HEK293T (cell line): ENCODE measurements around the gene CHPF2.

Experiments
- CTCF ChIA-PET: fragments of 350-600 bp; formaldehyde crosslinking; extraction: SDS; loops from one replicate; lab custom pipeline; 2021; ENCODE audit warnings: antibody characterized with exemption, inconsistent platforms; lab: Yijun Ruan, JAX
- POLR2A ChIA-PET: fragments of 350-600 bp; formaldehyde crosslinking; extraction: SDS; loops from one replicate; lab custom pipeline; 2020; ENCODE audit warnings: antibody characterized with exemption, inconsistent platforms; lab: Yijun Ruan, JAX
- DNase-seq: peaks from one replicate; pipeline ENCODE4 v3.0.0; 2012; ENCODE audit warnings: mixed read lengths; ENCODE audit errors: extremely low spot score
- ARNT ChIP-seq: fragments of 450-650 bp; IDR thresholded peaks from 2 replicates; pipeline ENCODE4 v1.6.1; 2017; ENCODE audit warnings: mild to moderate bottlenecking
- BHLHE40 ChIP-seq: fragments of 450-650 bp; IDR thresholded peaks from 2 replicates; pipeline ENCODE4 v1.6.1; 2016; ENCODE audit warnings: mild to moderate bottlenecking, moderate library complexity, borderline replicate concordance
- CTBP1 ChIP-seq: fragments of 450-650 bp; IDR thresholded peaks from 2 replicates; pipeline ENCODE4 v1.6.1; 2016; ENCODE audit warnings: borderline replicate concordance
- ELF4 ChIP-seq: fragments of 450-650 bp; IDR thresholded peaks from 2 replicates; pipeline ENCODE4 v1.6.1; 2017; ENCODE audit warnings: antibody characterized with exemption
- FOXA1 ChIP-seq: fragments of 450-650 bp; IDR thresholded peaks from 2 replicates; pipeline ENCODE4 v1.6.1; 2016; ENCODE audit warnings: mild to moderate bottlenecking
- FOXK2 ChIP-seq: fragments of 450-650 bp; IDR thresholded peaks from 2 replicates; pipeline ENCODE4 v1.6.1; 2016; ENCODE audit warnings: mild to moderate bottlenecking
- FOXM1 ChIP-seq: fragments of 450-650 bp; IDR thresholded peaks from 2 replicates; pipeline ENCODE4 v1.6.1; 2017; ENCODE audit warnings: mild to moderate bottlenecking, borderline replicate concordance
- HDGF ChIP-seq: fragments of 450-650 bp; IDR thresholded peaks from 2 replicates; pipeline ENCODE4 v1.6.1; 2017; ENCODE audit warnings: antibody characterized with exemption, borderline replicate concordance
- L3MBTL2 ChIP-seq: fragments of 450-650 bp; conservative IDR thresholded peaks from 2 replicates; pipeline ENCODE4 v1.6.1; 2016; ENCODE audit warnings: mild to moderate bottlenecking
- LEF1 ChIP-seq: fragments of 450-650 bp; IDR thresholded peaks from 2 replicates; pipeline ENCODE4 v1.6.1; 2017; ENCODE audit warnings: mild to moderate bottlenecking, borderline replicate concordance
- NFRKB ChIP-seq: fragments of 450-650 bp; IDR thresholded peaks from 2 replicates; pipeline ENCODE4 v1.6.1; 2016; ENCODE audit warnings: mild to moderate bottlenecking, moderate library complexity
- PKNOX1 ChIP-seq: fragments of 450-650 bp; IDR thresholded peaks from 2 replicates; pipeline ENCODE4 v1.6.1; 2016
- SP1 ChIP-seq: fragments of 450-650 bp; IDR thresholded peaks from 2 replicates; pipeline ENCODE4 v1.6.1; 2017
- SUZ12 ChIP-seq: fragments of 450-650 bp; IDR thresholded peaks from 2 replicates; pipeline ENCODE4 v1.6.1; 2016; ENCODE audit warnings: mild to moderate bottlenecking
- TARDBP ChIP-seq: fragments of 450-650 bp; IDR thresholded peaks from 2 replicates; pipeline ENCODE4 v1.6.1; 2016
- ZNF384 ChIP-seq: fragments of 450-650 bp; IDR thresholded peaks from 2 replicates; pipeline ENCODE4 v1.6.1; 2016

The CHPF2 gene

GRCh38 chr7:151205730-151206129, 26.6 kb upstream of the CHPF2 start:
- ChIA-PET POLR2A (interaction anchor here (2.0 to 3.1 kb wide), 2 partner anchors 21 to 27 kb away, joined by 6 to 16 read pairs; partner anchors contain the start of genes ABCF2 and CHPF2), CTCF (no interaction called here)
- no peak for DNase-seq
- no peak for TF ChIP-seq CTBP1
- no peak for TF ChIP-seq HDGF
- no peak for TF ChIP-seq SUZ12
- no peak for TF ChIP-seq NFRKB
- no peak for TF ChIP-seq LEF1
- no peak for TF ChIP-seq PKNOX1
- no peak for TF ChIP-seq FOXM1
- no peak for TF ChIP-seq BHLHE40
- no peak for TF ChIP-seq ZNF384
- TF ChIP-seq FOXK2, result no peak
- TF ChIP-seq TARDBP, result no peak
- no peak for TF ChIP-seq ARNT
- no peak for TF ChIP-seq SP1
- TF ChIP-seq ELF4, result no peak
- no peak for TF ChIP-seq L3MBTL2
- TF ChIP-seq FOXA1, result no peak

DNA sequence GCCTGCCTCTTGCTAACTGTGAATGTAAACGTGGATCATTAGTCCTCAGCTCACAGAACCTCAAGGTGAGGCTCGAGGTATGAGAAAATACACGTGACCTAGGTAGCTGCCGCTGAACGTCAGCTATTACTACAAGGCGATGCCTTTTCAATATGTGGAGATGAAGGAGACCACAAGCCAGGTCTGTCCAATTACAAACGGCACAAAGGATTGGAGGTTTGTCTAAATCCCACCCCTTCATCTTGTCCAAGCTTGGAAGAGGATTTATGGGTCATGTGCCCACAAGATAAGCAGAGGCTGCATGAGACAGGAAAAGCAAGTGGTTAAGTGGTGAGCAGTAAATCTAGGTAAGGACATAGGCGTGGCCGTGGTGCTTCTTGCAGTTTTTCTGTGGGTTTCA, 25.4 kb upstream of the CHPF2 start:
- ChIA-PET CTCF (interaction anchor here (0.9 kb wide), 1 partner anchor 70 kb away, joined by 3 read pairs; no protein-coding TSS in a partner anchor), POLR2A (interaction anchor here (1.6 to 3.1 kb wide), 3 partner anchors 12 to 26 kb away, joined by 4 to 16 read pairs (median 6); partner anchors contain the start of genes ABCF2 and CHPF2)
- no peak for DNase-seq
- TF ChIP-seq SP1 (no peak), ARNT (no peak), ZNF384 (no peak), CTBP1 (no peak), L3MBTL2 (no peak), FOXK2 (no peak), ELF4 (no peak), PKNOX1 (no peak; the same call in 1 of the 2 replicates), SUZ12 (no peak), FOXA1 (no peak), TARDBP (no peak), FOXM1 (no peak), NFRKB (no peak)

- POLR2A ChIA-PET, result interaction anchor here (1.6 to 3.1 kb wide), 3 partner anchors 12 to 25 kb away, joined by 4 to 16 read pairs (median 6); partner anchors contain the start of genes ABCF2 and CHPF2
- TF ChIP-seq FOXA1 (no peak), NFRKB (no peak), SP1 (no peak), PKNOX1 (no peak)
- CTCF ChIA-PET, result interaction anchor here (0.9 kb wide), 1 partner anchor 70 kb away, joined by 3 read pairs; no protein-coding TSS in a partner anchor
- DNase-seq, result no peak
Observed at GRCh38 chr7:151207315-151207714, 25.0 kb upstream of the CHPF2 start.

GRCh38 chr7:151207804-151208203, 24.5 kb upstream of the CHPF2 start:
- CTCF ChIA-PET, result interaction anchor here (0.9 kb wide), 1 partner anchor 70 kb away, joined by 3 read pairs; no protein-coding TSS in a partner anchor

GRCh38 chr7:151208253-151208862, 23.9 kb upstream of the CHPF2 start:
- POLR2A ChIA-PET, result interaction anchor here (3.1 kb wide), 1 partner anchor 19 kb away, joined by 16 read pairs; the partner anchor contains the start of gene ABCF2
- TF ChIP-seq L3MBTL2 (no peak), FOXK2 (no peak), BHLHE40 (no peak; the same call in 1 of the 2 replicates), FOXA1 (no peak), SUZ12 (no peak), ARNT (no peak), HDGF (no peak), PKNOX1 (no peak), CTBP1 (no peak), LEF1 (no peak), SP1 (no peak), TARDBP (no peak), ZNF384 (no peak), FOXM1 (no peak), NFRKB (no peak), ELF4 (no peak)
- CTCF ChIA-PET, result no interaction called here
- DNase-seq, result no peak

More at GRCh38 chr7:151207804-151208203, 24.5 kb upstream of the CHPF2 start:
- no peak for DNase-seq
- no peak for TF ChIP-seq NFRKB
- TF ChIP-seq FOXA1, result no peak
- TF ChIP-seq FOXM1, result no peak
- no peak for TF ChIP-seq SUZ12
- TF ChIP-seq CTBP1, result no peak
- no peak for TF ChIP-seq ARNT
- TF ChIP-seq BHLHE40, result no peak
- POLR2A ChIA-PET, result interaction anchor here (1.6 to 3.1 kb wide), 2 partner anchors 13 to 19 kb away, joined by 4 to 16 read pairs; partner anchors contain the start of gene ABCF2
